HFFc6 (cell line): ENCODE results near the gene YIPF3. TPM values are rescaled to one million over a fixed set of nuclear protein-coding genes. Genes with fewer than 3 reads are reported as not detected.

Experiments used
- DNase-seq: peaks from one replicate; pipeline ENCODE4 v3.0.0-alpha.2; 2018
- H3K27ac Mint-ChIP-seq: 2 replicates; pipeline ENCODE4 v1.8.0; 2020; ENCODE audit warnings: mild to moderate bottlenecking, mixed read lengths
- H3K27me3 Mint-ChIP-seq: 2 replicates; pipeline ENCODE4 v1.8.0; 2021; ENCODE audit warnings: mild to moderate bottlenecking, moderate library complexity, mixed read lengths; ENCODE audit not compliant: insufficient read depth
- H3K36me3 Mint-ChIP-seq: 2 replicates; pipeline ENCODE4 v1.8.0; 2021; ENCODE audit warnings: low read depth, mixed read lengths
- H3K4me1 Mint-ChIP-seq: 2 replicates; pipeline ENCODE4 v1.8.0; 2020; ENCODE audit warnings: low read depth, mixed read lengths
- H3K4me3 Mint-ChIP-seq: 2 replicates; pipeline ENCODE4 v1.8.0; 2020; ENCODE audit warnings: mild to moderate bottlenecking, moderate library complexity, mixed read lengths
- H3K9me3 Mint-ChIP-seq: 2 replicates; pipeline ENCODE4 v1.8.0; 2020; ENCODE audit warnings: mild to moderate bottlenecking, mixed read lengths
- total RNA-seq, 6 experiments: library from RNA; stranded (reverse); fragmentation: NEBNext Ultra II Directional; extraction: Animal tissue kit (Norgen Biotek cat#: 25700); gene quantifications; 2 replicates in 1 of 6; 3 replicates in 5 of 6; pipeline ENCODE4 v1.2.3, GENCODE V29; 2021
- TF ChIP-seq, protein P1 (sequence below): fragments of 200-600 bp; sonication (generic); IDR thresholded peaks from 2 replicates; pipeline ENCODE4 v1.5.0; 2021; ENCODE audit warnings: antibody characterized with exemption, mild to moderate bottlenecking

Gene YIPF3
- total RNA-seq, 6 experiments from 2014 or later: 147 to 176 (median 158) TPM

DNA sequence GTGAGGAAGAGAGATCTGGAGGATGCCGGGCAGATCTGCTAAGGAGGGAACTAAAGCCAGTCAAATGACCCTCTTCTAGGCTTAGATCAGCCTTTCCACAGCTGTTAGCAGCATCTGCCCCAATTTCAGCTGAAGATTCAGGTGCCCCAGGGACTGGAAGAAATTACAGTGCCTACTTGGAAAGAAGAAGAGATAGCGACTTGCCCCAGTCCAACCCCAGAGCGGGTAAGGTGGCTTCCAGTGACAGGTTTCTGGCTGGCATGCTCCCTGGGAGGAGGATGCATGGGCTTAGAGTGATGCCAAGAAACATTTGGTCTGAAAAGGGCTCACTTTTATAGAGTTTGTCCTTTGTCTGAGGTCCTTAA, 38.7 kb downstream of the YIPF3 start:
- peaks cover 11% of the 10 kb centered on the region for H3K36me3 Mint-ChIP-seq

DNA sequence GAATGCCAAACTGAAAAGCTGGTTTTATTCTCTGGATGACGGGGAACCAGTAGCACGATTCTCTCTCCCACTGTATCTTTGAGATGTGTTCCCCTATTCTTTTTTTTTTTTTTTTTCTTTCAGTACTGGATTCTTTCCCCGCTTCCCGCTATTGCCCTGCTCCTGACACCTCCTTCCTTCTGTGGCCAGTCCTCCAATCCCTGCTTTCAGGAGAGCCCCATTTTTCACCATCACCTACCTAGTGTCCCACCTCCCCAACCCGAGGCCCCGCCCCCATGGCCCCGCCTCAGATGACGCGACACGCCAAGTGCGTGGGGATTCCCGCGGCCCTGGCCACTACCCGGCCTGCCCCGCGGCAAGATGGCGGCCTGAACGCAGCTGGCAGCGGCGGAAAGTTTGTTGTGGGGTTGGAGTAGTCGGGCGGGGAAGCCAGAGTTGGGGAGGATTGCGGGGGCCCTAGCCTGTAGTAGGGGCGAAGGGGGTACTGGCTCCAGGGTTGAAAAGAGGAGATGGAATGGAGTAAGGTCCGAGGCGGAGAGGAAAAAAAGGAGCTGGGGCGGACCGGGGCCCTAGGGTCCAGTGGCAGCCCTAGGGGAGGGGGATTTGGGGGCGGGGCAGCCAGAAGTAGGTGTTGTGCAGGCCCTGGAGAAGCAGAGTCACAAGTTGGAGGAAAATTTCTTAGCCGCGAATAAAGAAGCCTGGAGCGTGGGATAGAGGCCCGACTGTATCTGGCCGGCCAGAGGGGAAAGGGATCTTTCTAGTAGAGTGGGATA, 39.3 kb downstream of the YIPF3 start, which contains the start of gene TJAP1:
Gene TJAP1, plus strand, starts transcription at position 336 of the 773 bp plus-strand sequence. CDS start 21,432 bp downstream, outside the sequence.
- TF ChIP-seq, protein P1, sequence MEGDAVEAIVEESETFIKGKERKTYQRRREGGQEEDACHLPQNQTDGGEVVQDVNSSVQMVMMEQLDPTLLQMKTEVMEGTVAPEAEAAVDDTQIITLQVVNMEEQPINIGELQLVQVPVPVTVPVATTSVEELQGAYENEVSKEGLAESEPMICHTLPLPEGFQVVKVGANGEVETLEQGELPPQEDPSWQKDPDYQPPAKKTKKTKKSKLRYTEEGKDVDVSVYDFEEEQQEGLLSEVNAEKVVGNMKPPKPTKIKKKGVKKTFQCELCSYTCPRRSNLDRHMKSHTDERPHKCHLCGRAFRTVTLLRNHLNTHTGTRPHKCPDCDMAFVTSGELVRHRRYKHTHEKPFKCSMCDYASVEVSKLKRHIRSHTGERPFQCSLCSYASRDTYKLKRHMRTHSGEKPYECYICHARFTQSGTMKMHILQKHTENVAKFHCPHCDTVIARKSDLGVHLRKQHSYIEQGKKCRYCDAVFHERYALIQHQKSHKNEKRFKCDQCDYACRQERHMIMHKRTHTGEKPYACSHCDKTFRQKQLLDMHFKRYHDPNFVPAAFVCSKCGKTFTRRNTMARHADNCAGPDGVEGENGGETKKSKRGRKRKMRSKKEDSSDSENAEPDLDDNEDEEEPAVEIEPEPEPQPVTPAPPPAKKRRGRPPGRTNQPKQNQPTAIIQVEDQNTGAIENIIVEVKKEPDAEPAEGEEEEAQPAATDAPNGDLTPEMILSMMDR: no peak

More for the DNA sequence above, 38.7 kb downstream of the YIPF3 start:
- peak overlapping the region; percentile 90 for H3K27ac Mint-ChIP-seq
- peaks cover 44% of the 10 kb centered on the region for H3K4me1 Mint-ChIP-seq
- no peaks in the 10 kb centered on the region; the same call in 1 of the 2 replicates for H3K27me3 Mint-ChIP-seq
- no peak for DNase-seq
- peak overlapping the region; percentile 99 for H3K4me3 Mint-ChIP-seq
- H3K9me3 Mint-ChIP-seq: no peaks in the 10 kb centered on the region
- TF ChIP-seq, protein P1: no peak

DNA sequence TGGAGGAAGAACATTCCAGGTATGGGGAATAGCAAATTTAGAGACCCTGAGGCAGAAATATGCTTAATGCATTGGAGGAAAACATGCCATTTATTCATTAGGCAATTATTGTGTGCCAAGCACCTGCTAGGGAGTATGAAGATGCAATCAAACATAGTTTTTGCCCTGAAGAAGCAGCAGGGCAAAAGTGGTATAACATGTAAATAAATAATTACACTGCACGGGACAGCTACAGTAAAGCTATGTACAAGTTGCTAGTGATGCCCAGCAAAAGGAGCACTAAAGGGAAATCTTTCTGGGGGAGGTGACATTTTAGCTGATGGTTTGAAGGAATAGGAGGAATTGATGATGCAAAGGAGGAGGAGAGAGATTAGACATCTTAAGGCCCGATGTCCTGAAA, 40.0 kb downstream of the YIPF3 start:
- H3K9me3 Mint-ChIP-seq: no peaks in the 10 kb centered on the region
- TF ChIP-seq, protein P1: no peak
- peaks cover 8% of the 10 kb centered on the region for H3K36me3 Mint-ChIP-seq
- peak overlapping the region; percentile 90 for H3K27ac Mint-ChIP-seq
- DNase-seq: no peak
- no peaks in the 10 kb centered on the region; the same call in 1 of the 2 replicates for H3K27me3 Mint-ChIP-seq
- peak overlapping the region; percentile 99 for H3K4me3 Mint-ChIP-seq
- H3K4me1 Mint-ChIP-seq: peaks cover 39% of the 10 kb centered on the region

More for the DNA sequence above, 39.3 kb downstream of the YIPF3 start, which contains the start of gene TJAP1:
- peak; percentile 67 for DNase-seq
- Mint-ChIP-seq H3K9me3 (no peaks in the 10 kb centered on the region), H3K27ac (peak within 1 kb of the TSS; percentile 90), H3K27me3 (no peaks in the 10 kb centered on the region; the same call in 1 of the 2 replicates), H3K4me3 (peak within 1 kb of the TSS; percentile 99), H3K4me1 (peaks cover 44% of the 10 kb centered on the region), H3K36me3 (peaks cover 11% of the 10 kb centered on the region)

DNA sequence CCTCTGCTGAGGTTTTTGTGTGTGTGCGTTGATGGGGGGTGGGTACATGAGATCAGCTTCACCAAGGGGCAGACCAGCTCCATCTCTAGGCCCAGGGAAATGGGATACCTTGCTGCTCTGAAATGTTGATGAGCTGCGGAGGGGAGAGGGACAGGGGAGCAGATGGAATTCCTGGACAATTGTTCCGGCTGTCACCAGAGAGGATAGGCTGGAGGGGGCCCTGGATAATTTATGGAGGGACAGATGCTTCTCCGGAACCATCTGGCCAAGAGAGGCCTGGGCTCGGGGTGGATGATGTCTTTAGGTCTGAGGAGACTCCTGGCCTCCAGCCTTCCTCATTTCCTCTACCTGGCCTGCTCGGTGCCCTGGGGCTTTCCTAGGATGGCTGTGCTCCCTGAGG, 41.2 kb downstream of the YIPF3 start:
- Mint-ChIP-seq H3K9me3 (no peaks in the 10 kb centered on the region), H3K27ac (no peak overlapping the region), H3K4me1 (peaks cover 29% of the 10 kb centered on the region), H3K4me3 (no peak overlapping the region), H3K27me3 (no peaks in the 10 kb centered on the region; the same call in 1 of the 2 replicates), H3K36me3 (peaks cover 5% of the 10 kb centered on the region; the same call in 1 of the 2 replicates)
- DNase-seq: no peak
- TF ChIP-seq, protein P1: no peak

DNA sequence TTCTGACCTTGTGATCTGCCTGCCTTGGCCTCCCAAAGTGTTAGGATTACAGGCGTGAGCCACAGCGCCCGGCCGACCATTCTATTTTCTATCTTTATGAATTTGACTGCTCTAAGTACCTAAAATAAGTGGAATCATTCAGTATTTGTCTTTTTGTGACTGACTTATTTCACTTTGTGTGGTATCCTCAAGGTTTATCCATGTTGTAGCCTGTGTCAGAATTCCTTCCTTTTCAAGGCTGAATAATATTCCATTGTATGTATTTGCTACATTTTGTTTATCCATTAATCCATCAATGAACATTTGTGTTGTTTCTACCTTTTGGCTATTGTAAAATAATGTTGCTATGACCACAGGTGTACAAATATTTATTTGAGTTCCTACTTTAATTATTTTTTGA, 44.2 kb downstream of the YIPF3 start:
- Mint-ChIP-seq H3K4me3 (no peak overlapping the region), H3K9me3 (no peaks in the 10 kb centered on the region), H3K36me3 (no peaks in the 10 kb centered on the region), H3K27me3 (peaks cover 3% of the 10 kb centered on the region; the same call in 1 of the 2 replicates), H3K27ac (no peak overlapping the region), H3K4me1 (peaks cover 11% of the 10 kb centered on the region)
- no peak for DNase-seq
- TF ChIP-seq, protein P1: no peak
